GM19463 (cell line): ENCODE results near the gene FH.
A peak's percentile ranks its signal among the peaks of the same experiment; 100 is the strongest.

ENCODE experiments used
- ATAC-seq: cut with Tn5 transposase; IDR thresholded peaks from one replicate; pipeline ENCODE4 v1.9.1; 2021; ENCODE audit warnings: mild to moderate bottlenecking, moderate library complexity; ENCODE audit not compliant: unreplicated experiment

FH gene

DNA sequence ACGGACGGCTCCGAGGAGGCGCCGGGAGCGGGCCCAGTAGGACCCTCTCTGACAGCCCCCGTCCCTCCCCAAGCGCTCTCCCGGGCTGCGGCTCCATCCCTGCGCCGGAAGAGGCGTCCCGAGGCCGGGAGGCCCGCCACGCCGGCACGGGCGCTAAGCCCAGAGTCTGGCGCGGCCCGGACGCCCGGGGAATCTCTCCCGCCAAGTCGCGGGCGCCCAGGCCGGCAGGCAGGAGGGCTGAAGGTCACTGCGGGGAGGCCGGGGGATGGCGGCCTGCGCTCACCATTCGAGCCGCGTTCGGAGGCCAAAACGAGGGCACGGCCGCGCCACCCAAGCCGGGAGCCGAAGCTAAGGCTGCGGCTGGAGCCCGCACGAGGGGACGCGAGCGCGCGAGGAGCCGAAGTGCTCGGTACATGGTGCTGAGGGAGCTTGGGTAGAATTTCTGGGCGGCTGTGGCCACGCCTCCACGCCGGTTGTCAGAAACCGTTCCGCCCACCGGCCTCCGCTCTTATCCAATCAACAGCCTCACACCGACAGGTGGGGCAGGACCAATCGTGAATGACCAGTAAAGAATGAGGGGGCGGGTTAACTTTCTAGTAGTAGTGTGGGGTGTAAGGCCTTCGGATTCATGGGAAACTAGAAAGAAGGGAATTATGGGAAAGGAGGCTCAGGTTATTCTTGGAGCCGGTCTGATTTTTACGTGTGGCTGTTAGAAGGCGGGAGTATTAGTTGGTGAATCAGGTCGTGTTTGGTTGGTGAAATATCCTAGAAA, at the start of gene FH:
FH (minus strand) TSS at position 448 of the 772 bp plus-strand sequence; CDS start at position 415, 33 bp downstream.
- peak; percentile 94 for ATAC-seq

DNA sequence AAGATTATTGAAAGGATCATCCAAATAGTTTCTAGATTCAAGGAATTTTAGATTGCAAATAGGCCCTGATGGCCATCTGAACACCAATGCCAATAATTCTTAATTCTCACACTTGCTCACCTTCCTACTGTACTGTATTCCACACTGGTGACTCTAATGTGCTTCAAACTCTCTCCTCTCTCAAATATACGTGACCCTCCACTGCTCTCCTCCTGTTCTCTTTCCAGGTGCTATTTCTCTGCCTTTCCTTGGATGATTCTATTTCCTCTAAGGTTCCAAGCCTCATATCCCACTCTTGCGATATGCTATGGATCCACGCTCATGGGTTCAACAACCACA, 41.3 kb upstream of the FH start:
- no peak for ATAC-seq

DNA sequence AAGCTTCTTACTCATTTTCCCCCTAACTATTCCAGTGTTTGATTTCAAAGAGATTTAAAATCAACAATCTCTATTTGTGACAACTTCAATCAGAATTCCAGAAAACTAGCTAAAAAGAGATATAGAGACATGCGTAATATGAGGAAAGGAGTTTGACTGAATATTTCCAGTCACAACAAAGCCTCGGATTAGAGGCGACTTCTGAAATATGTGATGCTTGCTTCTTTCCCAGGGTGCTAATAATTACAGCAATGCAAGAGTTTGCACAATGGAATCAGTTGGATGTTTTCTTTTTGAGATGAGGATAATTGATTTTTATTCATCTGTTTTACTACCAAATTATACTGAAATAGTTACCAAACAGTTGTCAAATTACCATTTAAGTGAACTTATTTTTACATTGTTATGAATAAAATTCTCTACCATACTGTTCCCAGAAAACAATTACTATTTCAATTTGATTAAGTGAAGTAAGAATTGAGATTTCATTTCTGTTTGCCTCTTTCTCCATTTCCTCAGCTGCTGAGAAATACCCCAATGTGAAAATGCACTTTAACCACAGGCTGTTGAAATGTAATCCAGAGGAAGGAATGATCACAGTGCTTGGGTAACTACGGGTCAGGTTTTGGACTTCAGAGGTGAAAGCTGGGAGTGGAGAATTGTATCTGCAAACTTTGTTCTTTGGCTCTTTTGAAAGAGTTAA, 40.7 kb upstream of the FH start:
- no peak for ATAC-seq

- no peak for ATAC-seq
These were observed 38.1 kb upstream of the FH start for GRCh38 chr1:241557551-241558193.

- ATAC-seq, result no peak
These were observed 37.5 kb upstream of the FH start for GRCh38 chr1:241557031-241557430.

- ATAC-seq, result no peak
These were observed 36.0 kb upstream of the FH start for GRCh38 chr1:241555526-241555925.

DNA sequence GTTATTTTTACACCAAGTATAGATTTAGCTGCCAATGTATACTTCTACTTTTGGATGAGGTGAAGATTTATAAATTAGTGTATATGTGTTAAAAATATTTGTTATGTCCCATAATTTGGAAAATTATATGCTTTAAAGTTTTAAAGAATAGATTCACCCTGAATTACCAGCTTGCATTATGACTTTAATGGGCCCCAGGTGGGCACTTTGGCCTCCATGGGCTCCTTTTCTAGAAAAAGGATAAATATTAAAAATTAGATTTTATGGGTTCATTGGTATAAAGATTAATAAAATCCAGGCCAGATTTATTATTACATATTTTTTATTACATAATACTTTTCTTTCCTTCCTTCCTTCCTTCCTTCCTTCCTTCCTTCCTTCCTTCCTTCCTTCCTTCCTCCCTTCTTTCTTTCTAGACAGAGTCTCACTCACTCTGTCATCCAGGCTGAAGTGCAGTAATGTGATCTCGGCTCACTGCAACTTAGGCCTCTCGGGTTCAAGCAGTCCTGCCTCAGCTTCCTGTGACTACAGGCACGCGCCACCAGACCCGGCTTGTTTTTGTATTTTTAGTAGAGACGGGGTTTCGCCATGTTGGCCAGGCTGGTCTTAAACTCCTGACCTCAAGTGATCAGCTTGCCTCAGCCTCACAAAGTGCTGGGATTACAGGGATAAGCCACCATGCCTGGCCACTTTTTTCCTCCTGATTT, 34.5 kb upstream of the FH start:
- no peak for ATAC-seq

- ATAC-seq, result peak; percentile 78
These were observed 32.4 kb upstream of the FH start for GRCh38 chr1:241551759-241552638.

DNA sequence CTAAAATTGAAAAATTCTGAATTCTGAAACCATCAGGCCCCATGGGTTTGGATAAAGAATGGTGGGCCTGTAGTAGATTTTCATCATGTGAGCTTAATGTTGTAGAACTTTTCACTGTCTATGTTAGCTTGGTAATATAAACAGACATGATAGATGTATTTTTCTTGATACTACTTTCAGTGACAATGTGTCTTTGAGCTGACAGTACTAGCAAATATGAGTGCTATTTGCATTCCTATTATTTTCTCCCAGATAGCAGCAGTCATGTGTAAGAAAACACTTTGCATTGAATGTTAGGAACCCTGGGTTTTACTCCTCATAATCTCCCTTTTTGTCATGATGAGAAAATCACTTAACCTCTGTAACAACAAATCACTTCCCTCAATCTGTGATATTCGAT, 30.8 kb upstream of the FH start:
- no peak for ATAC-seq

GRCh38 chr1:241548008-241548407, 28.5 kb upstream of the FH start:
- ATAC-seq, result no peak

GRCh38 chr1:241542199-241542907, 22.8 kb upstream of the FH start:
- ATAC-seq, result no peak

GRCh38 chr1:241536969-241537368, 17.4 kb upstream of the FH start:
- no peak for ATAC-seq

DNA sequence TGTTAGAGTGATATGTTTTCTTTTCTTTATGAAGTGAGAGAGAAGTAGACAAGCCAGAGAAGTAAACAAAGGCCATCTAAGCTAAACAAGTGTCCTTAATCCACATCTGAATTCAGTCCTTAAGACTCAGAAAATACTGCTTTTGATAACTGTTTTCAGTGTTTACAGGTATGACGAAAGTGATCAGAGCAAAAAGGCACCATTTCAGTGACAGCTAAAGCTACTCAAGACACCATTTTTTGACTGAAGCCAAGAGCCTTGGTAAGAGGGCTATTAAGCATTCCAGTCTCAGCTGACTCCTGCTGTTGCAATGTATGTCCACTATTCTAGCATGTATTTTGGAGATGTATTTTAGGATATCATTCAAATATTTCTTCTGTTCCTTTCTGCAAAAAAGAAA, 16.7 kb upstream of the FH start:
- ATAC-seq, result no peak

DNA sequence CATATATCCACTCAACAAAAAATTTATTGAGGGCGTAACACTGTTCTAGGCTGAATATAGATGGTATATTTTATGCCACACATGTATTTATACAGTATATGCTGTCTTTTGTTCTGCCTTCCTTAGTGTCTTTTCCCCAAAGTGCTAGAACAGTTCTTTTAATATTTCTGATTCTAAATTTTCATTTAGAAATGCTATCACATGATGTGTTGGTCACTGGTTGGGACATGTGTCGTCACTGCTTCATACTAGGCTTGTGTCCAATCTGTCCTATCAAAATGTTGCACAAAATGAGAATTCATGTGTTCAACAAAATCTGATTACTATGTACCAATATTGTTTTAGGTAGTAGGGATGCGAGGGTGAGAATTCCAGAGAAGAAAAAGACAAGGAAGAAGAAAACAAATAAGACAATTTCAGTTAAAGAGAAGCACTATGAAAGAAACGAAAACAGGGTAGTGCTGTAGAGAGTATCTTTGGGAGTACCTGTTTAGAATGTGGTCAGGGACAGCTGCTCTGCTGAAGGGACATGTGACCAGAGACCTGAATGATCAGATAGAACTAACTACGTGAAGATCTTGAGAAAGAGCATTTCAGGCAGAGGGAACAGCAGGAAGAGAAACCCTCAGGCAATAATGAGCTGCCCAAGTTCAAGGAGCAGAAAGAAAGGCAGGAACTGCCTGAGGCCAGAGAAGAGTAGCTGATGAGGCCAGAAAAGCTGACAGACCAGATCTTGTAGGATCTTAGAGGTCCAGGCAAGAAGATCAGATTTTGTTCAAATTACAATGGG, 14.0 kb upstream of the FH start:
- ATAC-seq, result peak; percentile 36

DNA sequence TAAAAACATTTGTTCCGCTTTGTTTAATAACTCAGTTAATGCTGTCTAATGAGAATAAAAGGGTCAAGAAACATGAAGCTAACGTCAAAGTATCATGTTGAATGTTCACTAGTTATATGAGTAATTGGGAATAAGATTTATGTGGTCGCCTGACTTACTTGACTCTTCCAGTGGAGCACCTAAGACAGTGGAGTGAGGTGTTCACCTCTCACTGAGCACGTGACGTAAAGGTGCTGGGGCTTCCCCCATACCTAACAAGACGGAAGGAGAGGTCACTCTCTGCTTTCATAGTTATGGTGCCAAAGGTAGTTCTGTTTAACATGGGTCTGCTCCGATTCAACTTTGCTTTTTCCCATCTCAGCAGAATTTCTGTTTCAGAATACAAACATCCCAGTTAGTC, 13.3 kb upstream of the FH start:
- ATAC-seq, result peak; percentile 66

GRCh38 chr1:241532162-241532531, 12.6 kb upstream of the FH start, which contains the start of gene KMO:
Gene KMO, plus strand, starts transcription at chr1:241532378. Its CDS starts 67 bp downstream, at chr1:241532445.
- peak; percentile 18 for ATAC-seq

- ATAC-seq, result peak; percentile 53
These were observed 11.9 kb upstream of the FH start for GRCh38 chr1:241531195-241532161.

DNA sequence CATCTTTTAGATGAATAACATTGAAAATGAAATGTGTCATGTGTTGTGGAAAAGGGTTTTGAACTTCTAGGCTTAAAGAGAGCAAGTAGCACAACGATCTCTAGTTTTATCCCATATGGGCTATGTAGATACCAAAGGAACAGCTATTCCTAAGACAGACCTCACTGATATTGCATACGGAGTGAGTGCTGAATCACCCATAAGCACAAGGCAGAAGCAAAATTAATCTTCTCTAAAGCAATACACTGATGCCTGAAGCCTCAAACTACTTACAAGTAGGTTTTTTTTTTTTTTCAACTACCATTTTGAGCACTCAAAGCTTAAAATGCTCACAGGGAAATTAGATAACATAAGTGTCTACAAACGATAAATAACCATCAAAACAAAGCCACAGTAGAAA, 7.6 kb upstream of the FH start:
- ATAC-seq, result no peak
